IMR-90 (cell line): ENCODE results near the gene AMPD2. TPM values are rescaled to one million over a fixed set of nuclear protein-coding genes. Genes with fewer than 3 reads are reported as not detected.

ENCODE experiments used
- ATAC-seq: fragments of 200-7000 bp; cut with Tn5 transposase; 2 replicates; pipeline ENCODE4 v1.9.1; 2020; ENCODE audit warnings: low read depth, mild to moderate bottlenecking, moderate library complexity
- BruUV-seq: library from RNA; stranded (reverse); fragments of 400-500 nt; replicated peaks from 2 replicates; lab custom pipeline; 2021; lab: Mats Ljungman, UMichigan
- CTCF ChIA-PET: fragments of 300-600 bp; formaldehyde crosslinking; extraction: SDS; loops from one replicate; lab custom pipeline; 2021; ENCODE audit warnings: antibody characterized with exemption; lab: Yijun Ruan, JAX
- POLR2A ChIA-PET: fragments of 300-600 bp; sonication (Branson Sonifier 250); formaldehyde crosslinking; loops from one replicate; lab custom pipeline; 2022; ENCODE audit warnings: antibody characterized with exemption; ENCODE audit not compliant: unreplicated experiment; lab: Charles Lee
- DNase-seq: peaks from one replicate; pipeline ENCODE4 v3.0.0; 2013
- H2AFZ ChIP-seq: replicated peaks from 2 replicates; pipeline ENCODE3; 2013; ENCODE audit warnings: low read length, mild to moderate bottlenecking; ENCODE audit not compliant: poor library complexity
- H2AK5ac ChIP-seq: 2 replicates; pipeline ENCODE4 v1.6.1; 2013; ENCODE audit warnings: low read depth, low read length, inconsistent platforms
- H2AK9ac ChIP-seq: replicated peaks from 2 replicates; pipeline ENCODE3; 2013; ENCODE audit warnings: mild to moderate bottlenecking, low read depth, low read length, moderate library complexity; ENCODE audit not compliant: poor library complexity
- H2BK120ac ChIP-seq: 2 replicates; pipeline ENCODE4 v1.6.1; 2013; ENCODE audit warnings: low read depth, low read length, inconsistent platforms
- H2BK15ac ChIP-seq: 3 replicates; pipeline ENCODE4 v1.6.1; 2013; ENCODE audit warnings: low read depth, low read length, inconsistent platforms
- H2BK20ac ChIP-seq: 2 replicates; pipeline ENCODE4 v1.6.1; 2013; ENCODE audit warnings: low read depth, mild to moderate bottlenecking, inconsistent platforms, low read length, moderate library complexity
- H2BK5ac ChIP-seq: 2 replicates; pipeline ENCODE4 v1.6.1; 2013; ENCODE audit warnings: mild to moderate bottlenecking, low read depth, low read length, inconsistent platforms; ENCODE audit not compliant: poor library complexity, severe bottlenecking
- H3K14ac ChIP-seq: replicated peaks from 2 replicates; pipeline ENCODE4 v1.6.1; 2013; ENCODE audit warnings: low read depth, low read length, inconsistent platforms
- H3K18ac ChIP-seq: 2 replicates; pipeline ENCODE4 v1.6.1; 2013; ENCODE audit warnings: low read depth, low read length, control low read depth
- H3K23ac ChIP-seq: 2 replicates; pipeline ENCODE4 v1.6.1; 2013; ENCODE audit warnings: low read depth, low read length, inconsistent platforms
- H3K27ac ChIP-seq: 2 replicates; pipeline ENCODE4 v1.5.1; 2013; ENCODE audit warnings: mild to moderate bottlenecking, control low read depth, low read length; ENCODE audit not compliant: insufficient read depth
- H3K27me3 ChIP-seq: 2 replicates; pipeline ENCODE4 v1.6.1; 2013; ENCODE audit warnings: low read length; ENCODE audit not compliant: control insufficient read depth, insufficient read depth
- H3K36me3 ChIP-seq: 2 replicates; pipeline ENCODE4 v1.6.1; 2013; ENCODE audit warnings: low read length, mixed read lengths; ENCODE audit not compliant: control insufficient read depth, insufficient read depth
- H3K4ac ChIP-seq: 2 replicates; pipeline ENCODE4 v1.6.1; 2013; ENCODE audit warnings: low read depth, low read length, inconsistent platforms
- H3K4me1 ChIP-seq: 2 replicates; pipeline ENCODE4 v1.6.1; 2013; ENCODE audit warnings: low read length, mixed read lengths; ENCODE audit not compliant: control insufficient read depth, insufficient read depth
- H3K4me2 ChIP-seq: 2 replicates; pipeline ENCODE4 v1.6.1; 2013; ENCODE audit warnings: low read depth, mild to moderate bottlenecking, control low read depth, low read length, moderate library complexity
- H3K4me3 ChIP-seq: 2 replicates; pipeline ENCODE4 v1.5.1; 2013; ENCODE audit warnings: low read depth, mild to moderate bottlenecking, control low read depth, low read length, moderate library complexity; ENCODE audit not compliant: insufficient read depth
- H3K56ac ChIP-seq: 2 replicates; pipeline ENCODE4 v1.6.1; 2013; ENCODE audit warnings: low read length, inconsistent platforms; ENCODE audit not compliant: insufficient read depth; ENCODE audit errors: extremely low read depth
- H3K79me1 ChIP-seq, 2 experiments: 2 replicates each; pipeline ENCODE4 v1.6.1; 2013; ENCODE audit warnings: low read length in 2 of 2, inconsistent platforms in 1 of 2, low read depth in 1 of 2
- H3K9ac ChIP-seq: 2 replicates; pipeline ENCODE4 v1.6.1; 2013; ENCODE audit warnings: low read depth, low read length, control low read depth
- H3K9me1 ChIP-seq: 2 replicates; pipeline ENCODE4 v1.6.1; 2013; ENCODE audit warnings: low read length, inconsistent platforms; ENCODE audit not compliant: insufficient read depth
- H3K9me3 ChIP-seq: 2 replicates; pipeline ENCODE4 v1.6.1; 2013; ENCODE audit warnings: low read length; ENCODE audit not compliant: control insufficient read depth, insufficient read depth
- H4K20me1 ChIP-seq: 2 replicates; pipeline ENCODE4 v1.6.1; 2013; ENCODE audit warnings: low read length, inconsistent platforms; ENCODE audit not compliant: insufficient read depth
- H4K5ac ChIP-seq: 2 replicates; pipeline ENCODE4 v1.6.1; 2013; ENCODE audit warnings: mild to moderate bottlenecking, low read depth, low read length, control low read depth
- H4K8ac ChIP-seq, 2 experiments: 2 replicates each; pipeline ENCODE4 v1.6.1; 2013; ENCODE audit warnings: low read depth in 2 of 2, low read length in 2 of 2, control low read depth in 1 of 2, inconsistent platforms in 1 of 2
- H4K91ac ChIP-seq: 2 replicates; pipeline ENCODE4 v1.6.1; 2013; ENCODE audit warnings: low read depth, low read length, inconsistent platforms; ENCODE audit not compliant: insufficient read depth
- CEBPB ChIP-seq: IDR thresholded peaks from 2 replicates; pipeline ENCODE4 v1.6.1; 2012; ENCODE audit warnings: low read depth, low read length, improper control_type of control experiment
- RCOR1 ChIP-seq: IDR thresholded peaks from 2 replicates; pipeline ENCODE4 v1.6.1; 2012; ENCODE audit warnings: mild to moderate bottlenecking, low read length, improper control_type of control experiment; ENCODE audit not compliant: insufficient replicate concordance
- dilution Hi-C: fragments of 300-500 bp; cut with HindIII; formaldehyde crosslinking; loops from one replicate; pipeline ENCODE4 v1.14.3; 2018; ENCODE audit warnings: low sequenced_read_pairs; ENCODE audit not compliant: unreplicated experiment
- in situ Hi-C: fragments of 300-500 bp; cut with MboI; formaldehyde crosslinking; loops from 3 replicates; pipeline ENCODE4 v1.14.3; 2019; ENCODE audit warnings: low sequenced_read_pairs, inconsistent platforms, mixed read lengths
- intact Hi-C: fragments of 100-400 bp; cut with micrococcal nuclease; formaldehyde crosslinking; loops from 2 replicates; pipeline ENCODE4 v1.10.0; 2022
- polyA plus RNA-seq, 3 experiments: library from polyadenylated mRNA; depleted of rRNA; stranded (reverse); fragments of >200 nt; gene quantifications; 2 replicates each; pipeline ENCODE4 v1.2.3, GENCODE V29; 2012; ENCODE audit warnings: low replicate concordance in 1 of 3
- total RNA-seq: library from RNA; depleted of rRNA; stranded (reverse); fragments of >200 nt; gene quantifications from 2 replicates; pipeline ENCODE4 v1.2.3, GENCODE V29; 2012

AMPD2 gene
- total and polyA plus RNA-seq, 2 of the 4 experiments (the other 2 are of a cell fraction): 61.5 to 103 TPM

- Histone ChIP-seq H4K20me1 (no peaks in the 10 kb centered on the region; the same call in 1 of the 2 replicates), H2BK20ac (no peak overlapping the region), H3K36me3 (peaks cover 33% of the 10 kb centered on the region), H2AFZ (no peak overlapping the region), H3K56ac (no peak overlapping the region), H3K4ac (no peak overlapping the region), H3K4me1 (peaks cover 7% of the 10 kb centered on the region), H3K27ac (no peak overlapping the region), H2AK5ac (no peak overlapping the region), H3K9me3 (no peaks in the 10 kb centered on the region), H3K4me2 (no peak overlapping the region), H3K4me3 (no peak overlapping the region), H2BK5ac (no peak overlapping the region), H3K18ac (no peak overlapping the region), H3K27me3 (no peaks in the 10 kb centered on the region), H2AK9ac (no peak overlapping the region), H3K14ac (no peak overlapping the region), H4K91ac (no peak overlapping the region), H4K8ac (no peak overlapping the region), H2BK120ac (no peak overlapping the region), H3K23ac (no peak overlapping the region), H3K9me1 (no peaks in the 10 kb centered on the region), H2BK15ac (no peak overlapping the region), H4K5ac (no peak overlapping the region), H3K9ac (no peak overlapping the region), H3K79me1 (peaks cover 26 to 34% of the 10 kb centered on the region in 2 experiments)
- dilution Hi-C loops (no loop called here), in situ Hi-C loops (no loop called here), intact Hi-C loops (no loop called here)
- ChIA-PET CTCF (interaction anchor here (0.9 kb wide), 1 partner anchor 10 kb away, joined by 3 read pairs; no protein-coding TSS in a partner anchor), POLR2A (no interaction called here)
- TF ChIP-seq CEBPB: 0 out of 2 replicates have a peak, but pooled peaks have one; percentile 43
- no peak for TF ChIP-seq RCOR1
- no TSS peak for BruUV-seq
- no peak for ATAC-seq
- no peak for DNase-seq
These were observed 30.0 kb upstream of the AMPD2 start for GRCh38 chr1:109589679-109590078.
